H1 (cell line): ENCODE results near the gene CAMK2B. TPM values are rescaled to one million over a fixed set of nuclear protein-coding genes. Genes with fewer than 3 reads are reported as not detected.

Source experiments
- CTCF ChIA-PET: fragments of 300-600 bp; sonication (Branson Sonifier 250); formaldehyde crosslinking; loops from one replicate; lab custom pipeline; 2021; ENCODE audit not compliant: partially characterized antibody; lab: Charles Lee
- POLR2A ChIA-PET: fragments of 300-600 bp; sonication (Branson Sonifier 250); formaldehyde crosslinking; loops from one replicate; lab custom pipeline; 2021; ENCODE audit warnings: inconsistent platforms; ENCODE audit not compliant: partially characterized antibody; lab: Charles Lee
- DNase-seq, 2 experiments: peaks; one replicate each; pipeline versions ENCODE4 v3.0.0 to v3.0.0-alpha.2; 2010 to 2022; ENCODE audit warnings: low spot score in 2 of 2, low read depth in 1 of 2, mixed read lengths in 1 of 2
- FAIRE-seq: peaks from 2 replicates; lab custom pipeline; 2011; peaks lifted over from hg19 to GRCh38; lab: Jason Lieb, UNC
- H2AFZ ChIP-seq: 2 replicates; pipeline ENCODE4 v1.8.1; 2012; ENCODE audit warnings: low read length, inconsistent platforms
- H2AK5ac ChIP-seq: 2 replicates; pipeline ENCODE4 v1.6.1; 2013; ENCODE audit warnings: low read depth, low read length
- H2BK120ac ChIP-seq: replicated peaks from 2 replicates; pipeline ENCODE3; 2013; ENCODE audit warnings: low read depth, low read length, inconsistent platforms
- H2BK12ac ChIP-seq: 2 replicates; pipeline ENCODE4 v1.6.1; 2013; ENCODE audit warnings: low read depth, low read length
- H2BK15ac ChIP-seq: 2 replicates; pipeline ENCODE4 v1.6.1; 2013; ENCODE audit warnings: low read length
- H2BK20ac ChIP-seq: 2 replicates; pipeline ENCODE4 v1.6.1; 2013; ENCODE audit warnings: low read length
- H2BK5ac ChIP-seq: 2 replicates; pipeline ENCODE4 v1.6.1; 2013; ENCODE audit warnings: low read depth, low read length
- H3K14ac ChIP-seq: 2 replicates; pipeline ENCODE4 v1.6.1; 2013; ENCODE audit warnings: inconsistent platforms; ENCODE audit not compliant: insufficient read length
- H3K18ac ChIP-seq: 2 replicates; pipeline ENCODE4 v1.6.1; 2013; ENCODE audit warnings: low read length; ENCODE audit errors: extremely low read depth
- H3K23ac ChIP-seq: 2 replicates; pipeline ENCODE4 v1.6.1; 2013; ENCODE audit warnings: inconsistent platforms; ENCODE audit not compliant: insufficient read length
- H3K23me2 ChIP-seq: 2 replicates; pipeline ENCODE4 v1.6.1; 2013; ENCODE audit warnings: low read depth, low read length
- H3K27ac ChIP-seq: 2 replicates; pipeline ENCODE4 v1.6.1; 2011; ENCODE audit warnings: low read depth, low read length, inconsistent platforms
- H3K27me3 ChIP-seq, 4 experiments: replicated peaks in 1 of 4; 1 replicate in 1 of 4; 2 replicates in 3 of 4; pipeline versions ENCODE4 v1.6.1 to v1.8.1; 2011 to 2013; ENCODE audit warnings: low read length in 3 of 4, mild to moderate bottlenecking in 3 of 4, inconsistent platforms in 2 of 4, mixed read lengths in 2 of 4, moderate library complexity in 1 of 4; ENCODE audit not compliant: control insufficient read depth in 3 of 4, insufficient read depth in 3 of 4; ENCODE audit errors: extremely low read depth in 1 of 4
- H3K36me3 ChIP-seq, 4 experiments: 2 replicates each; pipeline versions ENCODE4 v1.6.1 to v1.8.1; 2011 to 2013; ENCODE audit warnings: mild to moderate bottlenecking in 4 of 4, low read length in 3 of 4, moderate library complexity in 2 of 4, control low read depth in 1 of 4, inconsistent platforms in 1 of 4; ENCODE audit not compliant: insufficient read depth in 4 of 4, control insufficient read depth in 2 of 4
- H3K4ac ChIP-seq: replicated peaks from 2 replicates; pipeline ENCODE3; 2013; ENCODE audit warnings: low read length, low read depth, mixed read lengths, inconsistent platforms; ENCODE audit not compliant: insufficient read length
- H3K4me1 ChIP-seq, 4 experiments: replicated peaks in 1 of 4; 1 replicate in 1 of 4; 2 replicates in 3 of 4; pipeline versions ENCODE4 v1.6.1 to v1.8.1; 2011 to 2013; ENCODE audit warnings: low read length in 3 of 4, inconsistent platforms in 2 of 4, mixed read lengths in 1 of 4; ENCODE audit not compliant: insufficient read depth in 4 of 4, control insufficient read depth in 3 of 4
- H3K4me2 ChIP-seq, 2 experiments: 2 replicates each; pipeline versions ENCODE4 v1.6.1 to v1.8.1; 2011 to 2013; ENCODE audit warnings: low read depth in 2 of 2, low read length in 2 of 2, control low read depth in 1 of 2, inconsistent platforms in 1 of 2, mild to moderate bottlenecking in 1 of 2; ENCODE audit not compliant: insufficient read depth in 1 of 2
- H3K4me3 ChIP-seq, 4 experiments: fragments of 200-600, 300-600 bp in 1 of 4; sonication (generic), shearing (Covaris generic), sonication (Bioruptor Twin) in 1 of 4; 2 replicates each; pipeline versions ENCODE4 v1.5.1 to v1.8.1; 2011 to 2016; ENCODE audit warnings: low read length in 4 of 4, low read depth in 3 of 4, control low read depth in 2 of 4, inconsistent platforms in 2 of 4, mild to moderate bottlenecking in 2 of 4, mixed read lengths in 1 of 4, moderate library complexity in 1 of 4; ENCODE audit not compliant: insufficient read depth in 2 of 4; ENCODE audit errors: extremely low read depth in 1 of 4
- H3K56ac ChIP-seq: replicated peaks from 2 replicates; pipeline ENCODE3; 2013; ENCODE audit warnings: low read depth, mild to moderate bottlenecking, mixed read lengths, low read length, inconsistent platforms; ENCODE audit not compliant: insufficient read length
- H3K79me1 ChIP-seq: 2 replicates; pipeline ENCODE4 v1.6.1; 2013; ENCODE audit warnings: low read depth, low read length, control low read depth
- H3K79me2 ChIP-seq, 2 experiments: 2 replicates each; pipeline versions ENCODE4 v1.6.1 to v1.8.1; 2012 to 2013; ENCODE audit warnings: low read length in 2 of 2, mild to moderate bottlenecking in 2 of 2, inconsistent platforms in 1 of 2; ENCODE audit not compliant: insufficient read depth in 2 of 2, control insufficient read depth in 1 of 2
- H3K9ac ChIP-seq, 4 experiments: replicated peaks in 1 of 4; 1 replicate in 1 of 4; 2 replicates in 3 of 4; pipeline versions ENCODE4 v1.6.1 to v1.8.1; 2011 to 2013; ENCODE audit warnings: low read depth in 3 of 4, low read length in 3 of 4, control low read depth in 2 of 4, mild to moderate bottlenecking in 2 of 4, moderate library complexity in 2 of 4, inconsistent platforms in 1 of 4; ENCODE audit errors: extremely low read depth in 1 of 4
- H3K9me3 ChIP-seq, 2 experiments: 2 replicates each; pipeline versions ENCODE4 v1.6.1 to v1.8.1; 2012 to 2013; ENCODE audit warnings: mild to moderate bottlenecking in 2 of 2, moderate library complexity in 2 of 2, control low read depth in 1 of 2, inconsistent platforms in 1 of 2, low read depth in 1 of 2, low read length in 1 of 2, mixed read lengths in 1 of 2; ENCODE audit not compliant: insufficient read depth in 2 of 2
- H4K20me1 ChIP-seq, 2 experiments: replicated peaks in 1 of 2; 2 replicates each; pipeline versions ENCODE3 to v1.8.1; 2011 to 2013; ENCODE audit warnings: inconsistent platforms in 2 of 2, low read length in 2 of 2, mild to moderate bottlenecking in 1 of 2; ENCODE audit not compliant: insufficient read depth in 2 of 2, control insufficient read depth in 1 of 2
- H4K5ac ChIP-seq: 2 replicates; pipeline ENCODE4 v1.6.1; 2013; ENCODE audit warnings: low read length, low read depth, mixed read lengths, inconsistent platforms; ENCODE audit not compliant: insufficient read length
- H4K8ac ChIP-seq: 2 replicates; pipeline ENCODE4 v1.8.0; 2013; ENCODE audit warnings: mild to moderate bottlenecking, moderate library complexity, low read length, inconsistent platforms; ENCODE audit not compliant: insufficient read depth; ENCODE audit errors: extremely low read depth
- H4K91ac ChIP-seq: replicated peaks from 2 replicates; pipeline ENCODE3; 2013; ENCODE audit warnings: low read length, mixed read lengths, inconsistent platforms; ENCODE audit not compliant: insufficient read length
- BACH1 ChIP-seq: IDR thresholded peaks from 2 replicates; pipeline ENCODE4 v1.6.1; 2012; ENCODE audit warnings: low read length, improper control_type of control experiment
- CBX8 ChIP-seq: fragments of 300-800, 300-1000 bp; sonication (generic); IDR thresholded peaks from 2 replicates; pipeline ENCODE4 v1.7.1; 2016; ENCODE audit warnings: low read depth, low read length, borderline replicate concordance
- POLR2A ChIP-seq, 2 experiments: IDR thresholded peaks; 1 replicate in 1 of 2; 2 replicates in 1 of 2; pipeline ENCODE4 v1.6.1; 2011; ENCODE audit warnings: low read depth in 2 of 2, low read length in 2 of 2, mild to moderate bottlenecking in 2 of 2; ENCODE audit errors: control extremely low read depth in 1 of 2
- POU5F1 ChIP-seq: IDR thresholded peaks from 2 replicates; pipeline ENCODE4 v1.6.1; 2011; ENCODE audit warnings: low read depth, mild to moderate bottlenecking, low read length, moderate library complexity
- SP4 ChIP-seq: IDR thresholded peaks from 2 replicates; pipeline ENCODE4 v1.6.1; 2012; ENCODE audit warnings: low read length, inconsistent platforms
- WGBS, 2 experiments: shearing (Covaris generic) in 1 of 2; methylation state at CpG; one replicate each; pipeline versions ENCODE4 v1.1.6 to v1.1.7; 2013 to 2015; ENCODE audit warnings: low lambda C conversion rate in 2 of 2, mixed read lengths in 2 of 2, inconsistent platforms in 1 of 2, low coverage in 1 of 2, missing lambda C conversion rate in 1 of 2; ENCODE audit not compliant: insufficient replicate concordance in 2 of 2, insufficient coverage in 1 of 2, insufficient read length in 1 of 2; ENCODE audit errors: extremely low coverage in 1 of 2, missing lambda C conversion rate in 1 of 2; 5-methylcytosine and 5-hydroxymethylcytosine counted together
- polyA plus RNA-seq, 7 experiments: library from polyadenylated mRNA; depleted of rRNA in 3 of 7; stranded (reverse) in 5 of 7; unstranded in 2 of 7; fragments of >200 nt in 5 of 7; fragments of 200-250 nt in 2 of 7; gene quantifications; 1 replicate in 5 of 7; 2 replicates in 1 of 7; 4 replicates in 1 of 7; pipeline versions ENCODE4 v1.2.1 to v1.2.3, GENCODE V29; 2011 to 2013; ENCODE audit warnings: missing spikeins in 2 of 7, mixed read lengths in 2 of 7
- total RNA-seq: library from RNA; stranded (reverse); fragmentation: NEBNext Ultra II Directional; extraction: Animal tissue kit (Norgen Biotek cat#: 25700); gene quantifications from 2 replicates; pipeline ENCODE4 v1.2.1, GENCODE V29; 2021

CAMK2B gene
- total and polyA plus RNA-seq, 2 of the 8 experiments (the other 6 are each of a cell fraction or from before 2014, with no cell fraction given) = 0.05 to 0.15 TPM

GRCh38 chr7:44331682-44332081 lies 6.3 kb upstream of the CAMK2B start:
- Histone ChIP-seq H3K4me3 (no peak overlapping the region), H3K79me2 (no peaks in the 10 kb centered on the region), H2BK5ac (no peak overlapping the region), H3K79me1 (no peaks in the 10 kb centered on the region; the same call in 1 of the 2 replicates), H2BK120ac (no peak overlapping the region), H3K23ac (no peak overlapping the region), H2AK5ac (no peak overlapping the region), H3K4me2 (no peak overlapping the region), H4K5ac (no peak overlapping the region), H2AFZ (no peak overlapping the region), H3K27ac (no peak overlapping the region), H2BK20ac (no peak overlapping the region), H2BK12ac (no peak overlapping the region), H3K56ac (no peak overlapping the region), H3K9ac (no peak overlapping the region), H4K91ac (no peak overlapping the region), H3K9me3 (no peaks in the 10 kb centered on the region), H4K8ac (no peak overlapping the region), H3K36me3 (no peaks in the 10 kb centered on the region), H3K27me3 (peaks cover 6 to 15% (median 11%) of the 10 kb centered on the region in 4 experiments), H4K20me1 (no peaks in the 10 kb centered on the region), H2BK15ac (no peak overlapping the region), H3K4ac (no peak overlapping the region), H3K4me1 (no peaks in the 10 kb centered on the region; a peak in 1 of 7 replicates), H3K18ac (no peak overlapping the region), H3K23me2 (peaks cover 3% of the 10 kb centered on the region; the same call in 1 of the 2 replicates), H3K14ac (no peak overlapping the region)
- ChIA-PET CTCF (interaction anchor here (2.6 kb wide), 1 partner anchor 16 kb away, joined by 19 read pairs; no protein-coding TSS in a partner anchor), POLR2A (interaction anchor here (1.1 kb wide), 1 partner anchor 472 kb away, joined by 3 read pairs; no protein-coding TSS in a partner anchor)
- WGBS, 2 experiments = 83% methylated on average over 5 of the region's 5 CpGs; no CpG with 5 or more reads in 1 of the 2 experiments
- FAIRE-seq (no peak), DNase-seq (no peak)
- TF ChIP-seq POU5F1 = no peak
- no peak for TF ChIP-seq POLR2A (IDR thresholded peaks at IDR 0.05; ENCODE audit: control extremely low read depth in 1 of 2, low read depth in 2 of 2, low read length in 2 of 2)
- no peak for TF ChIP-seq SP4
- no peak for TF ChIP-seq BACH1
- no peak for TF ChIP-seq CBX8
